ENCODE data around the gene AHSA1.

- TF ChIP-seq CTCF (IDR thresholded peaks at IDR 0.05) = no peak
- no peak for TF ChIP-seq EP300 (IDR thresholded peaks at IDR 0.05)
- no peak for TF ChIP-seq POLR2A (IDR thresholded peaks at IDR 0.05)
- no peak for TF ChIP-seq POLR2AphosphoS5 (IDR thresholded peaks at IDR 0.05)
Observed at GRCh38 chr14:77442196-77442595, 15.7 kb upstream of the AHSA1 start.
